Gastroesophageal sphincter (tissue), 3 donors: ENCODE results near the gene ACOT11.

Source experiments
- POLR2A ChIP-seq, 2 donors: fragments of 450-650 bp; IDR thresholded peaks; one replicate each; pipeline ENCODE4 v1.6.1; 2017; ENCODE audit warnings: antibody characterized with exemption in 2 of 2, mild to moderate bottlenecking in 2 of 2, moderate library complexity in 1 of 2
- POLR2AphosphoS5 ChIP-seq: sonication (generic); formaldehyde crosslinking; IDR thresholded peaks from one replicate; pipeline ENCODE4 v1.6.1; 2017; ENCODE audit warnings: antibody characterized with exemption
- TF ChIP-seq, protein P1 (sequence below), 4 experiments: fragments of 200-600 bp in 2 of 4; fragments of 450-650 bp in 2 of 4; sonication (generic) in 1 of 4; IDR thresholded peaks; one replicate each; pipeline ENCODE4 v1.5.1; 2017 to 2019; ENCODE audit warnings: antibody characterized with exemption in 4 of 4, mild to moderate bottlenecking in 2 of 4, moderate library complexity in 2 of 4

DNA sequence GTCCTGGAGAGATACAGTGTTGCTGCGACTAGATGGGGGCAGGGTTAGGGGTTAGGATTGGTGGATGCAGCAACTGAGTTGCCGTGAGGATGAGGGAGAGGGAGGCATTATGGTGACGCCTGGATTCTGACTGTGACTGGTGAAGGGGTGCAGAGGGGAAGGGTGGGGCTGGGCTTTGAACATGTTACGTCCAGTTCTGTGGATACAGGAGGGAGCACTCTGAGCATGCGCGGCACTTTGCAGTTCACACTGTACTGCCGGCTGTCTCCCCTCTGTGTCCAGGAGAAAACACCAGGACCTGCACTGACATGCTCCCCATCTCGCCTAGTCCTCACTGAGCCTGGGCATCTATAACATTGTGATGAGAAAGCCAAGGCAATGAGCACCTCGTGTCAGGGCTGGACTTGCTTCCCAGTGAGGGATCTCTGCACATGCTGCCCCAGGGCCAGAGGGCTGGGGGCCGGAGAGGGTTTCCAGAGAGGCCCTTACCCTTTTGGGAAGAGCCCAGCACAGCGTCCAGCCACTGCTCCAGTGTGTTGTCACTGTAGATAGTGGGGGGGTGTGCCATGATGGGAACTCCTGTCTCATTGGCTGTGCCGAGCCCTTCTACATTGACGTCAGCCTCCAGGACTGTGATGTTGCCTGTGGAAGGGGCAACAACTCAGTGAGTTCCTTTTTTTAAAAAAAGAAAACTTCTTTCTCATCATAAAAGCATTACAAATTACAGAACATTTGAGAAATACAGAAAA, 67.7 kb downstream of the ACOT11 start:
- TF ChIP-seq, protein P1, sequence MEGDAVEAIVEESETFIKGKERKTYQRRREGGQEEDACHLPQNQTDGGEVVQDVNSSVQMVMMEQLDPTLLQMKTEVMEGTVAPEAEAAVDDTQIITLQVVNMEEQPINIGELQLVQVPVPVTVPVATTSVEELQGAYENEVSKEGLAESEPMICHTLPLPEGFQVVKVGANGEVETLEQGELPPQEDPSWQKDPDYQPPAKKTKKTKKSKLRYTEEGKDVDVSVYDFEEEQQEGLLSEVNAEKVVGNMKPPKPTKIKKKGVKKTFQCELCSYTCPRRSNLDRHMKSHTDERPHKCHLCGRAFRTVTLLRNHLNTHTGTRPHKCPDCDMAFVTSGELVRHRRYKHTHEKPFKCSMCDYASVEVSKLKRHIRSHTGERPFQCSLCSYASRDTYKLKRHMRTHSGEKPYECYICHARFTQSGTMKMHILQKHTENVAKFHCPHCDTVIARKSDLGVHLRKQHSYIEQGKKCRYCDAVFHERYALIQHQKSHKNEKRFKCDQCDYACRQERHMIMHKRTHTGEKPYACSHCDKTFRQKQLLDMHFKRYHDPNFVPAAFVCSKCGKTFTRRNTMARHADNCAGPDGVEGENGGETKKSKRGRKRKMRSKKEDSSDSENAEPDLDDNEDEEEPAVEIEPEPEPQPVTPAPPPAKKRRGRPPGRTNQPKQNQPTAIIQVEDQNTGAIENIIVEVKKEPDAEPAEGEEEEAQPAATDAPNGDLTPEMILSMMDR (IDR thresholded peaks at IDR 0.05), result no peak
- no peak for TF ChIP-seq POLR2A (IDR thresholded peaks at IDR 0.05)
- no peak for TF ChIP-seq POLR2AphosphoS5
